HG02840 (cell line): ENCODE results near the gene SLC4A7.
A peak's percentile ranks its signal among the peaks of the same experiment; 100 is the strongest.

Experiments
- ATAC-seq: cut with Tn5 transposase; IDR thresholded peaks from one replicate; pipeline ENCODE4 v1.9.1; 2021; ENCODE audit warnings: mild to moderate bottlenecking, moderate library complexity, moderate number of reproducible peaks; ENCODE audit not compliant: unreplicated experiment, low FRiP score

The SLC4A7 gene

DNA sequence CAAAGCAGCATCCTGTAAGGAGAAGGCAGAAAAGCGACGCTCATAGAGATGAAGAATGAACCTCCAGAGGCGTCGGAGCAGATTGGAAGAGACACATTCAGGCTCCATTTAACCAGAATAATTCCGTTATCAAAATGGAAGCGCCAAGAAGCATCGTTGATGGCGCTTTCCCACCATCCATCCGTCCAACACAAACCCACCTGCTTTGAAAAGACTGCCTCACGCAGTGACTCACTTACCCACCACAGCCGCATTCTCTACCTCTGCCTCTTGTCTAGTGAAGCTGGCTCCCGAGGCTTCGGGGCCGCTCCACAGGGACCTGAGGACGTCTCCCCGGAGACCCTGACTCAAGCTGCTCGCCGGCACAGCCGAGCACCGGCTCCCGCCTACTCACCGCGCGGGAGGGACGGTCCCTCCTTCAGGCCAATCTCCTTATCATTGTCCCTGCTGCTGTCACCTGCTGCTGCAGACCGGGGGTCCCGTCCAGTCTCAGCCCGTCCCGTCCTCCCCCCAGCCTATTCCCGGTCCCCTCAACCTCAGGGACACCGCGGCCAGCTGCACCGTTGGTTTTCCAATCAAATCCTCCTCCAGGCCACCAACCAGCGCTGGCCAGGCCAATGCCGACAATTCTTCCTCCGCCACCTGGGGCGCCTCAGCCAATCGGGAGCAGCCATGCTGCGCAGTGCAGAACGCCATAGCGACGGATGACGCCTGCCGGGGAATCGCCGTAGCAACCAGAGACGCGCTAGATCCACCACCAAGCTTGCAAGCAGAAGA, 115.2 kb downstream of the SLC4A7 start, which contains the start of gene NEK10:
NEK10 (minus strand) TSS at position 553 of the 777 bp plus-strand sequence. CDS start 16,501 bp downstream, outside the sequence.
- ATAC-seq, result peak; percentile 100

DNA sequence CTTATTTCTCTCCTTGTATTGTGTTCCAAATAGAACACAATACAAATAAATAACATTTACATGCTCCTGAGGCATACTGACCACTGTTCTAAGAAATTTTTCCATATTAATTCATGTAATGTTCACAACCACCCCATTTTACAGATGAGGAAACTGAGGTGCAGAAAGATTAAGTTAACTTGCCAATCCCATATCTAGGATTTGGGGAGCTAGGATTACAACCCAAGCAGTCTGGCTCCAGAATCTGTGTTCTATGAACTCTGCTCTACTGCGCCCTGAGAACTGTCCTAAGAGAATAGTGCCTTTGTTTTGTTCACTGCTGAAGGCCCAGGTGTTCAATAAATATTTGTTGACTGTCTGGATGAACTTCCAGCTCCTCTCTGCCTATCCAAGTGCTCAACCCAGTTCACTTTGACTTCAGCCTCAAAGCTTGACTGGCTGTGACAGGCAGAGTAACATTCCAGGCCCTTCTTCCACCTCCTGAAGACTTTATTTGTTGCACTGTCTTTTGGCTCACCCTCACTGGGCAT, 118.1 kb downstream of the SLC4A7 start:
- no peak for ATAC-seq

DNA sequence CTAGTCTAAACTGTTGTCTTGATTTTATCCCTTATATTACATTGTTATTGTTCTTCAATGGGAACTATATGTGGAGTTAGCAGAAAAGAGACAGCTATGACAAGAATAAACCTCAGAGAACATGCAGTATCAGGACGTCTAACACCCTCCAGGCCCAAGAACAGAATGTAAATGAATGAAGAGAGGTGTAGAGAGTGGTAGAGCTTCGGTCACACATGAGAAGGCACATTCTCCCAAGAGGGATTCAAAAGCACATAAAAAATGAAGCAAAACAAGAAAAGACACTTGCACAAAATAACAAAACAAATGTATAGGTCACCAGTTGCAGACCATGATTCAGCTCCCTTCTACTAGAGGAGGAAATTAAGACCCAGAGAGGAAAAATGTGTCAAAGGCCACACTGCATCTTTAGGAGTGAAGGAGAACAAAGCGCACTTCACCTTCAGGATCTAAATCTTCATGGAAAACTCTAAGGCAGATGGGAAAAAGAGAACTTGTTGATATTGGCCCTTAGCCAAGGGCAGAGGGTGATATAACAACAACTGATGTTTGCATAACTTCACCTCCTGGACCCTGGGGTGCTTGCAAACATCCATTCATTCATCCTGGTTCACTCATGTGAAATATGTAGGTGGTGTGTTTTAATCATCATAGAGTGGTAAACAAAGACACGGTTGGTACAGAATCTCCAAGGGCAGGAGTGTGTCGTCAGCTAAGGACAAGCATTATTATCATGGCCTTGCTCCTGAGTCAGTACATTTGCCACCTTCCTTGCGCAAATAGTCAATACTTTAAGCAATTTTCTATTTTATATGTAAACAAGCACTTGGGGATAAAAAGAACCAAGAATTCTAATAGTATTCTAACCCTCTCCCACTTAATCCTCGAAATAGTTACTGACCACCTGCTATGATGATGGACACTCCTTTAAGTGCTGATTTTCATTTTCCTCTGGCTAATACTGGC, 123.8 kb downstream of the SLC4A7 start:
- ATAC-seq, result peak; percentile 53

DNA sequence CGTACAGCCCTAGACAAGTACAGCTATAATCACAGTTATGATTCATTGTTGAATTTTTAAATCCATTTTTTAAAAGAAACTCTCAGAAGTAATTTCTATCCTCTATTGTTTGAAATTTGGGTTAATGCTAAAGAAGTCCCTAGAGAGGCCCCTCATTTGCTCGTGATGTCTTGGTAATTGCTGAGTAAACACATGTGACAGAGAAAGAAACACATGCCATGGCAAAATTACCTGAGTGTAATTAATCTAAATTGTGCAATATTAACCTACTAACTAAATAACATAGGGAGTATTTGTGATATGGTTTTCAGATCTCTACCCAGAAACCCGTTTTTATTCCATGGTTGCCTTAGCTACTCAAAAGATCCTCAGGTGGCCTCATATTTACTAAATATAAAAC, 125.8 kb downstream of the SLC4A7 start:
- ATAC-seq, result no peak

DNA sequence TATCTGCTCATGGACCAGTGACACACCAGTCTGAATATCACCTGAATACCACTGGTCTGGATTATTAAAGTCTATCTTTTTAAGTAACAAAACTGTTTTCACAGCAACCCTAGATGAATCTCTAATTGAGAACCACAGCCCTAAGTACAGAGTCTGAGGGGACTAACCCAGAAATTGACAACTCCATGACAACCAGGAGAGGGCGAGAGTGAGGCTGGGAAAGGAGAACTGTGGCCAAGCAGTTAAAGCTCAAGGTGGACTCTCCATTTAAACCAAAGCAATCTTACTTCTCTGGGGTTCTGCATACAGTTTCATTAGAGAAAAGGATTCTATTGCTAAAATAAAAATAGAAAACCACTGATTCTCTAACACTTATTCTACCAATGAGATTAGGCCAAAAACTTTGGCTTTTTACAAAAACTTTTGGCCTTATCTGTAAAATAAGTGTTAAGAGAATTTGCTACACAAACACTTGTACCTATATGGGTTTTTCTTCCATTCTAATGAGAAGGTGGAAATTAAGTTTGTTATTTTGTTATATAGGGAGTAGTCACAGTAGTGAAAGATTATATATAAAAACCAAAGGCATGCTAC, 126.4 kb downstream of the SLC4A7 start:
- peak; percentile 83 for ATAC-seq

DNA sequence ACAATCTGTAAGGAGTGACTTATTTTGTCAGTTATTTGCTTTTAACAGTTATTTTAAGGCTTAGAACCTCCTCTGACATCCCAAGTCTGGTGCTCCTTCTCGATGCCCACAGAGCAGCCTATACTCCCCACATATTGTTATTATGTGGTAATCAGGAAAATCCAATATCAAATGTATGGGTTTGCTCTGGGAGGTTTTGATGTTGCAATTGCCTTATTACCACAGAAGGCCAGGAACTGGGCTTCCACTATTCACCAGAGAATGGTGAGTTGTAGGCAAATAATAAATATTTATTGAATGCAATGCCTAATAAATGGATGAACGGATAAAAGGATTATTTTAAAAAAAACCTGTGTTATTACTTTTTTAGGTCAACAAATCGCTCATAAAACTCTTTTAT, 127.2 kb downstream of the SLC4A7 start:
- ATAC-seq, result no peak

DNA sequence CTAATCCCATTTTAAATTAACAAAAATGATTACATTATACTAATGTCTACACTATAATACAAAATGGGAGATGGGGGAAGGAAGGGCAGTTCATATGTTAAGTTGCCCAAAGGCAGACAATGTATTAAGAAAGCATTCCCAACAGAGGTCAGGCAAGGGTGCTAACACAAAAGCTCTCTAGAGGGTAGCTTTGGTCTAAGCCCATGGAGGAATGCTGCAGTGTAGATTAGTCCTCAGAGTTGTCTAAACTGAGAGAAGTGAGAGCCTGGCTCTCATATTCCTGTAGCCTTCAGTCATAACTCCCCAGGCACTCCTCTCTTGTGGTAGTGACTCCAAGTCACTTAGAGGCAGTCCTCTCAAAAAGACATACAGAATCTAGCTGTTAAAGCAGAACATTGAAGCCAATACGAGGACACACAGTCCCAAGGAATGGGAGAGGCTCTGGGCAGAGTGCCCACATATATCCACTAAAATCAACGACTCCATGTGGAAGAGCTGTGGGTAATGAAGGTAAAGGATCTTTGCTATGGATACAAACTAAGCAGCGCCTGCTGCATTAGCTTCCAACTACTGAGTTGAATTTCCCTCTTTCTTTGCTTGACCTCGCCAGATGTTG, 129.5 kb downstream of the SLC4A7 start:
- ATAC-seq, result no peak

DNA sequence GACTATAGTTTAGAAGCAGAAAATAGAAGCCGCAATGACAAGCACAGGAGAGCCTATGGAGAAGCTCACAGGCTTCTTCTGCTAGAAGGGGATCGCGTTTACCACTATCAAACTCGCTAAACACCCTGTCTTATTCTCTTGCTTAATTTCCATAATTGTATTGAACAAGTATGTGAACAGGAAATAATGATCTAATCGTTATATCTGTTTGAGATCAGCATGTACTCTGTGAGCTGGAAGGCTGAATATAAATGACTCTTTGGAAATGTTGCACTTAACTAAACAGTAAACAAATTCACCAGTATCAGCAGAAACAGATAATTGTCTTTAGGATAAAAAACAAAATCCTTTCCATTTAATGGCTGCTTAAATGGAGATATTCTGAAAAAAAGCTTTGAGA, 130.0 kb downstream of the SLC4A7 start:
- ATAC-seq, result no peak

DNA sequence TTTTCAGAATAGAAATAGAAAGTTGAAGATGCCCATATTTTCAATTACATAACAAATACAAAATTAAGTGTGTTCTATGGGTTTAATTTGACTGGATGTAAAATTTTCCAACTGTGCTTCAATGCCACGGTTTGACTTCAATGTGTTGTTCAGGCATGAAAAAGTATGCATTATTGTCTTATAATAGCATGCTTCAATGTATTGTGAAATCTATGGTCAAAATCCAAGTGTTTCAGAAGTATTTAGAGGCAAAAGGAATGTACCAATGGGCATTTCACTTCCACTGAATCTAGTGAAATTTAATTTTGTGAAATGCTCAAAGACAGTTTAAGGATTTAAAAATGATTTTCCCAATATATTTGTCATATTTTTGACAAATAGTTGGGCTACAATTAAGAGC, 131.0 kb downstream of the SLC4A7 start:
- no peak for ATAC-seq

DNA sequence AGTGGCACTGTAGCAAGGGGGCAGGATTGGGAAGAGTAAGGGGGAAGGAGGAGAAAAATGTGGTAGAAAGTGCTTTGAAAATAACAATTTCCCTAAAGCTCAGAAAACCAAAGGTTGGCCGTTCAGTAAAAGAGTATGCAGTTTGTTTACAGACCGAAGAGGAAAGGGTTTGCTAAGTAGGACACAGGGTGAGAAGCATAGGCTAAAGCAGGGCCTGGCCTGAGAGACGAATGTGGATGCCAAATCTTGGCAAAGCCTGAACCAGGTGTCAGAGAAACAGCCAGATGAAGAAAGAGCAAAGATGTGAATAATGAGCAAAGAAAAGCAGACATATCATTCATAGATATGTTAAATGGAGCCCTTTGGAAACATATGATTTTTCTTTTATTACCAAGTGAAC, 132.1 kb downstream of the SLC4A7 start:
- ATAC-seq, result no peak

DNA sequence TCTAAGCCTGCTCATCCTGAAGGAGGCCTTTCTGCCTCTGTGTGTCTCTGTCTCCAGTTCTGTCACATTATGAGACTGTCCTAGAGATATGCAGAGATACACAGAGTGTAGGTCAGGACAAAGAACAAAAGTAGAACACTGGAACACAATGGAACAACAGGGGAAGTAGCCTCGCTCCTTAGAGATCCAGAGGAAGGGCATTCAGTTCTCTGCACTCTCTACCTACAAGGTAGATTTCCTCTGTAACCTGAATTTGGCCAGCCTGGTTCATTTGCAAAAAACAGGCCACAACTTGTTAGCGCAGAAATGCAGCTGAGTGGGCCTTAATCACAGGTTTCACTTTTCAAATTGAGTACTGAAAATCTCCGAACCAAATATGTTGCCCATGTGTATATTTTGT, 134.4 kb downstream of the SLC4A7 start:
- no peak for ATAC-seq

DNA sequence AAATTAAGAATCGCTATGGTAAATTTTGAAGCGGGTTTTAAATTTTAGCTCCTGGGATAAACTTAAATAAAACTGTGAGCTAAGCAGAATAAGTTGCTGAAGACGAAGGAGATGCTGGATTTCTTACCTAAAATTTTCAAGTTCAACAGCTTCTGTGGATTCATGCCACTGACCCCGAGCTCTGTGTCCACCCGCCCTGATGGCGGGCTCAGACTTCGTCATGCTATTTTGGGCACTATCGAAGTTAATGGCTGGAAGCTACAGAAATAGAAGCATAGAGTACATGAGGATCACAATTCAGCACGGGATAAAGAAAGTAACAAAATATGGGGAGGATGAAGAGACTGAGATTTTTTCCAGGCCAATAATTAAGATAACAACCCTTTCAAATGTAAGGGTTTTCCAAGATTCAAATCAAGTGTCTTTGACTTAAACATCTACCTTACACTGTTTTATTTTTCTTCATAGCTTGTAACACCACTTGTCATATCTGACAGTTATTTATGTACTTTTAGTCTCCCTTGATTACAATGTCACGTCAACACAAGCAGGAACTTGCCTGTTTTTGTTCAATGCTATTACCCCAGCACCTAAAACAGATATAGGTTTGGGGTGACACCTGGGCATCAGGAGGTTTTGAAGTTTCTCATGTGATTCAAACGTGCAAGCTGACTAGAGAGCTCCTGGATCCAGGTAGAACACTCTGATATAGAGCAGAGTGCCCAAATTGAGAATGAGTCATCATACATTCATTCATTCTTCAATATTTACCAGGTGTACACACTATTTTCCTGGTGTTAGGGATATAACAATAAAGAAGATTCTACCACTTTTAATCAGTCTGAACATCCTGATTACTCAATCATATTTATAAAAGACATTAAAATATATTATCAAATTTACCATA, 138.0 kb downstream of the SLC4A7 start:
- no peak for ATAC-seq

DNA sequence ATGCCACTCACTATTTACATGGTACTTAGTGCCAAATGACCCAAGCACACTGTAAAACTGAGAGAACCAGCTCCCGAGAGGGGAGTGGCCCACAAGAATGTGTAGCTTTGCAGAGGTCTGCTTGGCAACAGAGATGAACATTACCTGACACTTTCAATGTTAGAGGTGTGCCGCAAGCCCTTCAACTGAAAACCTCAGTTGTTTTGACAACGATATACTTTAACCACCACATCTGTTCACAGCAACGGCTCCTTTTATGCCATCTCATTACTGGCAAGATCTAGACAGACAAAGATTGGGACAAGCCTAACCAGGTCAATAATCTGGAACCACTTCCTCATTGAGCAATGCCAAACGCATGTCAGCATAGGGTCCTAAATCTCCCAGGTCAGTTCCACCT, 138.7 kb downstream of the SLC4A7 start:
- no peak for ATAC-seq

DNA sequence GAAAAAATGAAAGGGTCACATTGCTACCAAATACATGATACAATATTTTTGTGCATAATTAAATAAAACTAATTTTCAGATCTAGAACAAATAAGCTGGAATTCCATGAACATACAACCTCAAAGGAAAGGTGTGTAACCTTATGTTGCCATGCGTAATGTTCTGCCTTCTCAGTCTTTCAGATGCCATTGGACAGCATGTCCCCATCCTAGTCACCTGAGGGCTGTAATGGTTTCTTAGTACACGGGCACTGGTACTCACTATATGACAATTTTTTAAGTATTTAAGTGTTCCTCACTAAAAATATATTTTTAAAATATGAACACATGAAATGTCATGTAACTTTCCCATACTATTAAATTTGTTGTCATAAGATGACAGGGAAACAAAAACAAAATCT, 139.1 kb downstream of the SLC4A7 start:
- ATAC-seq, result no peak

DNA sequence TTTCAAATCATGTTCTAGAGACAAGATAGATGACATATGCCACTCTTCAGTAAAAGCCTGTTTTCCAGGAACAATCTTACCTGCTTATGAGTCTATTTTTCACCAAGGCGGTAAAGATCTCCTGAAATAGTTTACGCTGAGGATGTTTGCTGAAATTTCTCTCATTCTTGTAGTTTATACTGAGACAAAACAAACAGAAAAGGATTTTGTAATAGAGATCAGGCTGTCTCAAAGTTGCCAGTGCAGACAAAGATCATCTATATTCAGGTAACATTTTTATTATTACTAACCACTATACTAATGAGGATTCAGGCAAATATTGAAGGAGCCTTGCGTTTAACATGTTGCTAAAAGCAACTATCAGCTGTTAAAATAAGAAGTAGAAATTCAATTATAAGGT, 140.0 kb downstream of the SLC4A7 start:
- ATAC-seq, result no peak

DNA sequence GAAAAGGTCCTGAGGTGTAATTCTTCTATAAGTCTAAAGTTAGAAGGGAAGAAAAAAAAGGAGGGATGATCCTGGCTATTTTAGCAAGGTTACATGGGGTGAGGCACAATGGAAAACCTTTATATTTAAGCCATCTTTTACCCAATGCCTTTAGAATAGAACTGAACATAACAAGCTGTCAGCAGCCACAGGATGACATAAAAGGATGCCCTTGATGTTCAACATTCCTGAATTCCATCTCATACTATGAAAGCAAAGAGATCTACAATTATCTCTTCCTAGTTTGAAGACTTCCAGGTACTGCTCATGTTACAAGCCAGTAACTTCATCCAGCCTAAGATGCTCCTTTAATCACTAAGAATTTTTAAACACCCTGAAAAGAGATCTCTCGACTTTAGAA, 141.9 kb downstream of the SLC4A7 start:
- ATAC-seq, result no peak

DNA sequence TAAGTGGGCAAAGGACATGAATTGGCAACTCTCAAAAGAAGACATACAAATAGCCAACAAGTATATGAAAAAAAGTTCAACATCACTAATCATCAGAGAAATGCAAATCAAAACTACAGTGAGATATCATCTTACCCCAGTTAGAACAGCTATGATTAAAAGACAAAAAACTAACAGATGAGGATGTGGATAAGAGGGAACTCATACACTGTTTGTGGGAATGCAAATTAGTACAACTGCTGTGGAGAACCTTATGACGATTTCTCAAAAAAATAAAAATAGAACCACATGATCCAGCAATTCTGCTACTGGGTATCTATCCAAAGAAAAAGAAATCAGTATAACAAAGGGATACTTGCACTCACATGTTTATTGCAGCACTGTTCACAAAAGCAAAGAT, 143.7 kb downstream of the SLC4A7 start:
- ATAC-seq, result no peak

DNA sequence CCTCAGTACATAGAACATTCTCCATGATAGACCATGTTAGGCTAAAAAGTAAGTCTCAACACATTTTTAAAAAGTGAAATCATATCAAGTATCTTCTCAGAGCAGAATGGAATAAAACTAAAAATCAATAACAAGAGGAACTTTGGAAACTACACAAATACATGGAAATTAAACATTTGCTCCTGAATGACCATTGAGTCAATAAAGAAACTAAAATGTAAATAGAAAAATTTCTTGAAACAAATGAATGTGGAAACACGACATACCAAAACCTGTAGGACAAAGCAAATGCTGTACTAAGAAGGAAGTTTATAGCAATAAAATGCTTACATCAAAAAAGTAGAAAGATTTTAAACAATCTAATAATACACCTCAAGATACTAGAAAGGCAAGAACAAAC, 148.6 kb downstream of the SLC4A7 start:
- ATAC-seq, result no peak

DNA sequence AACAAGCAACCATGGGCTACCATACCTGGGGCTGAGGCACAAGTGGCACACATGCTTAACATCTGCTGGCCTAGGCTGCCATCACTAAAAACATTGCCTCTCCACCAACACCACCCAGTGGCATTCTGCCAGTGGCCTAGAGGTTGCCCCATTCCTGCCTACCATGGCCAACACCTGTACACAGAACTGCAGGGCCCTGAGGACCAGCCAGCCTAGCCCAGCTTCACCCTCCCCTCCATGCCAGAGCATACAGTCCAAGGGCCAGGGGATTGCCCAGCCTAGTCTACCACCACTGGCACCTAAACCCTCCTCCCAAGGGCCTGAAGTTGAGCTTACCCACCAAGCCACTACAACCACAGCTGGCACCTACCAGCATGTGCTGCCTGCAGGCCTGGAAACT, 150.3 kb downstream of the SLC4A7 start:
- no peak for ATAC-seq
